ENCODE results near the gene FILIP1.

- TF ChIP-seq CTCF (IDR thresholded peaks at IDR 0.05; ENCODE audit: low read depth, low read length), result no peak
- TF ChIP-seq EZH2phosphoT487 (IDR thresholded peaks at IDR 0.05; ENCODE audit: low read depth), result no peak
Measured at GRCh38 chr6:75381877-75382633, 111.5 kb downstream of the FILIP1 start.

Data from OCI-LY3 (cell line).